Esophagus squamous epithelium (tissue), 4 donors: ENCODE data around the gene FAM98B.

Source experiments
- POLR2A ChIP-seq, 4 donors: fragments of 450-650 bp; IDR thresholded peaks; one replicate each; pipeline ENCODE4 v1.6.1; 2017; ENCODE audit warnings: antibody characterized with exemption in 4 of 4, mild to moderate bottlenecking in 4 of 4, moderate library complexity in 3 of 4
- TF ChIP-seq, protein P1 (sequence below), 6 experiments: fragments of 450-650 bp in 4 of 6; fragments of 200-600 bp in 2 of 6; sonication (generic) in 2 of 6; IDR thresholded peaks; one replicate each; pipeline ENCODE4 v1.5.1; 2016 to 2019; ENCODE audit warnings: antibody characterized with exemption in 6 of 6, mild to moderate bottlenecking in 4 of 6, moderate library complexity in 4 of 6

DNA sequence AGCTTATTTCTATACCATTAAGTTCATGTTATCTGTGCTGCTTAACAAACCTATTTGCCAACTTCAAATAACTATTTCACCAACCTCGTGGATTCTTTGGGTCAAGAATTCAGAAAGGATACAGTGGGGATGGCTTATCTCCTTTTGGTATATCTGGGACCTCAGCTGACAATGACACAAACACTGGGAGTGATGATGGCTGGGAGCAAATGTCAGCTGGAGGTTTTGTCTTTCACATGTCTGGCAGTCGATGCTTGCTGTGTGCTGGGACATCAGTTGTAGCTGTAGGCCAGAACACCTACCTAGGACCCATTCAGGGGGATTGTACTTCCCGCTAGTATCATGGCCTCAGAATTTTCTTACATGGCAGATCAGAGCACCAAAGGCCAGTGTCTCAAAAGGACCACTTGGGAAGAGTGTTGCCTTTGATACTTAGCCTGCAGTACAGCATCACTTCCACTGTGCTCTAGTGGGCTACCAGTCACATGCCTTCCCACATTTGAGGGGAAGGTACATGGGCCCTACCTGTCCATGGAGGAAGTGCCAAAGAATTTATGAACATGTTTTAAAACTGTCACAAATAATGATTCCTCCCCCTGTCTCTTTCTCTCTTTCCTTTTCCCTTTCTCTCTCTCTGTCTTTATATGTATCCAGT, 23.7 kb upstream of the FAM98B start:
- TF ChIP-seq, protein P1, sequence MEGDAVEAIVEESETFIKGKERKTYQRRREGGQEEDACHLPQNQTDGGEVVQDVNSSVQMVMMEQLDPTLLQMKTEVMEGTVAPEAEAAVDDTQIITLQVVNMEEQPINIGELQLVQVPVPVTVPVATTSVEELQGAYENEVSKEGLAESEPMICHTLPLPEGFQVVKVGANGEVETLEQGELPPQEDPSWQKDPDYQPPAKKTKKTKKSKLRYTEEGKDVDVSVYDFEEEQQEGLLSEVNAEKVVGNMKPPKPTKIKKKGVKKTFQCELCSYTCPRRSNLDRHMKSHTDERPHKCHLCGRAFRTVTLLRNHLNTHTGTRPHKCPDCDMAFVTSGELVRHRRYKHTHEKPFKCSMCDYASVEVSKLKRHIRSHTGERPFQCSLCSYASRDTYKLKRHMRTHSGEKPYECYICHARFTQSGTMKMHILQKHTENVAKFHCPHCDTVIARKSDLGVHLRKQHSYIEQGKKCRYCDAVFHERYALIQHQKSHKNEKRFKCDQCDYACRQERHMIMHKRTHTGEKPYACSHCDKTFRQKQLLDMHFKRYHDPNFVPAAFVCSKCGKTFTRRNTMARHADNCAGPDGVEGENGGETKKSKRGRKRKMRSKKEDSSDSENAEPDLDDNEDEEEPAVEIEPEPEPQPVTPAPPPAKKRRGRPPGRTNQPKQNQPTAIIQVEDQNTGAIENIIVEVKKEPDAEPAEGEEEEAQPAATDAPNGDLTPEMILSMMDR (IDR thresholded peaks at IDR 0.05), result no peak
- TF ChIP-seq POLR2A (IDR thresholded peaks at IDR 0.05), result no peak
